Adrenal gland (tissue), 12 donors: ENCODE data around the gene GLRX. TPM values are rescaled to one million over a fixed set of nuclear protein-coding genes. Genes with fewer than 3 reads are reported as not detected.

Source experiments
- DNase-seq, 7 donors: peaks; one replicate each; pipeline ENCODE4 v3.0.0-alpha.2; 2019 to 2020
- H3K27ac ChIP-seq, 5 donors: fragments of 200-600 bp; sonication (generic) in 4 of 5; 1 replicate in 3 of 5; 2 replicates in 2 of 5; pipeline versions ENCODE4 v1.5.1 to v1.8.0; 2016 to 2020; ENCODE audit warnings: mild to moderate bottlenecking in 1 of 5
- H3K27me3 ChIP-seq: fragments of 200-600 bp; 2 replicates; pipeline ENCODE4 v1.8.0; 2021
- H3K36me3 ChIP-seq, 2 donors: fragments of 200-600 bp; replicated peaks in 1 of 2; 1 replicate in 1 of 2; 2 replicates in 1 of 2; pipeline versions ENCODE4 v1.5.1 to v1.8.0; 2018 to 2022
- H3K4me1 ChIP-seq, 2 donors: fragments of 200-600 bp; replicated peaks in 1 of 2; 1 replicate in 1 of 2; 2 replicates in 1 of 2; pipeline versions ENCODE4 v1.5.1 to v1.8.0; 2018 to 2021
- H3K4me3 ChIP-seq, 4 donors: fragments of 200-600 bp; sonication (generic) in 3 of 4; one replicate each; pipeline ENCODE4 v1.5.1; 2016 to 2018
- H3K9me3 ChIP-seq, 3 donors: fragments of 200-600 bp; sonication (generic) in 1 of 3; replicated peaks in 1 of 3; 1 replicate in 2 of 3; 2 replicates in 1 of 3; pipeline versions ENCODE4 v1.5.1 to v1.8.0; 2016 to 2021
- POLR2A ChIP-seq, 2 donors: fragments of 450-650 bp; IDR thresholded peaks; one replicate each; pipeline ENCODE4 v1.6.1; 2017; ENCODE audit warnings: antibody characterized with exemption in 2 of 2, mild to moderate bottlenecking in 2 of 2, moderate library complexity in 1 of 2
- WGBS, 4 donors: extraction: QIAGEN DNeasy Blood & Tissue Kit in 2 of 4; methylation state at CpG; one replicate each; pipeline versions ENCODE4 v1.1.5 to v1.1.7; 2013 to 2017; 5-methylcytosine and 5-hydroxymethylcytosine counted together
- intact Hi-C, 2 donors: fragments of 100-400 bp; cut with DNase I; formaldehyde crosslinking; loops; one replicate each; pipeline versions ENCODE4 v1.14.1 to v1.15.0; 2022 to 2023
- polyA plus RNA-seq, 3 donors: library from polyadenylated mRNA; stranded (reverse); fragments of 200-250 nt in 2 of 3; fragments of 350-450 nt in 1 of 3; fragmentation: Illumina TruSeq in 1 of 3; extraction: RNeasy Lipid Tissue Mini Kit (QIAGEN cat#74804) in 1 of 3; gene quantifications; one replicate each; pipeline ENCODE4 v1.2.3, GENCODE V29; 2013 to 2014
- total RNA-seq, 9 donors: library from RNA; depleted of rRNA in 4 of 9; stranded (reverse); fragments of >200 nt in 4 of 9; fragments of 120-200 nt in 1 of 9; fragmentation: NEBNext Ultra II Directional in 1 of 9; extraction: Animal tissue kit (Norgen Biotek cat#: 25700) in 1 of 9; gene quantifications; one replicate each; pipeline versions ENCODE4 v1.1.0 to v1.2.4, GENCODE V29; 2013 to 2023
- TF ChIP-seq, protein P1 (sequence below), 6 experiments: fragments of 450-650 bp in 4 of 6; fragments of 200-600 bp in 2 of 6; sonication (generic) in 1 of 6; IDR thresholded peaks; 1 replicate in 5 of 6; 2 replicates in 1 of 6; pipeline versions ENCODE4 v1.5.1 to v1.8.0; 2016 to 2021; ENCODE audit warnings: antibody characterized with exemption in 6 of 6, mild to moderate bottlenecking in 2 of 6, moderate library complexity in 1 of 6
- donor health status: healthy with polysubstance abuse.
- donor health status: Bipolar disorder and iron deficiency.
- donor health status: DM: yes; HTN: yes; CAD: no.
- donor health status: DM: no; HTN: no; CAD: no.
- donor health status: DM: no; HTN: no; CAD: no.
- donor health status: DM: yes; HTN: yes; CAD: no.

GLRX gene
- total and polyA plus RNA-seq, 12 donors = 55.7 to 279 (median 116) TPM

DNA sequence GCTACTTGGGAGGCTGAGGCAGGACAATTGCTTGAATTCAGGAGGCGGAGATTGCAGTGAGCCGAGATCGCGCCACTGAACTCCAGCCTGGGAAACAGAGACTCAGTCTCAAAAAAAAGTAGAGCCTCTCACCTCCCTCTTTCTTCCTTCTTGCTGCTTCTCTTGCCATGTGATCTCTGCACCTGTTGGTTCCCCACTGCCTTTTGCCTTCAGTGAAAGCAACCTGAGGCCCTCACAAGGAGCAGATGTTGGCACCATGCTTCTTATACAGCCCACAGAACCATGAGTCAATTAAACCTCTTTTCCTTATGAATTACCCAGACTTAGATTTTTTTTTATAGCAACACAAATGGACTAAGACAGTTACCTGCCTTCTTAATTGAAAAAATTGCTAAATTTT lies 45.6 kb upstream of the GLRX start:
- Histone ChIP-seq H3K4me1 (peaks cover 0 to 7% of the 10 kb centered on the region in 2 donors), H3K27ac (no peak overlapping the region), H3K9me3 (no peaks in the 10 kb centered on the region), H3K36me3 (no peaks in the 10 kb centered on the region), H3K27me3 (no peaks in the 10 kb centered on the region), H3K4me3 (no peak overlapping the region)
- TF ChIP-seq POLR2A (IDR thresholded peaks at IDR 0.05) = no peak
- TF ChIP-seq, protein P1, sequence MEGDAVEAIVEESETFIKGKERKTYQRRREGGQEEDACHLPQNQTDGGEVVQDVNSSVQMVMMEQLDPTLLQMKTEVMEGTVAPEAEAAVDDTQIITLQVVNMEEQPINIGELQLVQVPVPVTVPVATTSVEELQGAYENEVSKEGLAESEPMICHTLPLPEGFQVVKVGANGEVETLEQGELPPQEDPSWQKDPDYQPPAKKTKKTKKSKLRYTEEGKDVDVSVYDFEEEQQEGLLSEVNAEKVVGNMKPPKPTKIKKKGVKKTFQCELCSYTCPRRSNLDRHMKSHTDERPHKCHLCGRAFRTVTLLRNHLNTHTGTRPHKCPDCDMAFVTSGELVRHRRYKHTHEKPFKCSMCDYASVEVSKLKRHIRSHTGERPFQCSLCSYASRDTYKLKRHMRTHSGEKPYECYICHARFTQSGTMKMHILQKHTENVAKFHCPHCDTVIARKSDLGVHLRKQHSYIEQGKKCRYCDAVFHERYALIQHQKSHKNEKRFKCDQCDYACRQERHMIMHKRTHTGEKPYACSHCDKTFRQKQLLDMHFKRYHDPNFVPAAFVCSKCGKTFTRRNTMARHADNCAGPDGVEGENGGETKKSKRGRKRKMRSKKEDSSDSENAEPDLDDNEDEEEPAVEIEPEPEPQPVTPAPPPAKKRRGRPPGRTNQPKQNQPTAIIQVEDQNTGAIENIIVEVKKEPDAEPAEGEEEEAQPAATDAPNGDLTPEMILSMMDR (IDR thresholded peaks at IDR 0.05) = no peak
- intact Hi-C loops = no loop called here
- DNase-seq = no peak
- WGBS, 4 donors = 97 to 100% (median 99%) methylated on average over 4 of the region's 4 CpGs

DNA sequence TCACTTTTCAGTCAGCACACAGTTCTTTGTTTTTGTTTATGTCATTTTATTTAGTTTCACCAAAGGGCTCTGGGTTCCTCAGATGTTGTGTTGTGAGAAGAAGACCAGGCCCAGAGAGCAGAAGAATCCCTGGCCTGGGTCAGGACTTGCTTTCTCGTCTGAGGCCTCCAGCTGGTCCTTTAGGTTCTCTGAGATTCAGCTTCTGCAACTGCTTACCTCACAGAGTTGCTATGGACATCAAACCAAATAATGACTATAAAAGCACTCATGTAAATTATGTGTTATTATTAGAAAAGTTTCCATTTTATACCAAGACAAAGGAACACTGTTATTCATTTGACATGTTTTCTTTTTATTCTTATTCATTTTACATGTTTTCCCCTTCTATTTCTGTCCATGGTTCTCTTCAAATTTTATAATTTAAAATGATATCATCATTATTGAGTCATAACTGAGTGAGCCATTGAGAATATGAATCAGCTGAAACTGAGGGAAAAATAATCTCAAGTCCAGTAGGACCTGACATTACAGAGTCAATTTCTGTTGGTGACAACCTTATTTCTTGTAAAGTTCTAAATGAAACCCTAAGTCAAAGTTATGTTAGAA lies 44.0 kb upstream of the GLRX start:
- WGBS, 4 donors = 65 to 90% (median 80%) methylated on average over 1 of the region's 1 CpG

GRCh38 chr5:95864944-95865504 lies 42.5 kb upstream of the GLRX start:
- no peak overlapping the region for H3K27ac ChIP-seq
- no peak for DNase-seq
- no peak overlapping the region for H3K4me3 ChIP-seq
- no peaks in the 10 kb centered on the region for H3K9me3 ChIP-seq
- intact Hi-C loops = loop anchor here (5.0 kb wide), 1 partner anchor 472 kb away; no protein-coding TSS in a partner anchor
- H3K4me1 ChIP-seq = peaks cover 0 to 23% of the 10 kb centered on the region in 2 donors
- WGBS, 4 donors = 63 to 76% (median 69%) methylated on average over 6 of the region's 6 CpGs
- no peaks in the 10 kb centered on the region for H3K27me3 ChIP-seq
- no peaks in the 10 kb centered on the region for H3K36me3 ChIP-seq
- TF ChIP-seq, protein P1 (IDR thresholded peaks at IDR 0.05) = no peak
- TF ChIP-seq POLR2A (IDR thresholded peaks at IDR 0.05) = no peak

More for the DNA sequence above, 44.0 kb upstream of the GLRX start:
- peak overlapping the region in 1 of 5 donors; percentile 15 for H3K27ac ChIP-seq
- peaks cover 0 to 23% of the 10 kb centered on the region in 2 donors for H3K4me1 ChIP-seq
- no peak for TF ChIP-seq POLR2A (IDR thresholded peaks at IDR 0.05)
- TF ChIP-seq, protein P1 (IDR thresholded peaks at IDR 0.05) = no peak
- no peaks in the 10 kb centered on the region for H3K27me3 ChIP-seq
- intact Hi-C loops = no loop called here
- no peak overlapping the region for H3K4me3 ChIP-seq
- H3K9me3 ChIP-seq = no peaks in the 10 kb centered on the region
- DNase-seq = no peak
- H3K36me3 ChIP-seq = no peaks in the 10 kb centered on the region

DNA sequence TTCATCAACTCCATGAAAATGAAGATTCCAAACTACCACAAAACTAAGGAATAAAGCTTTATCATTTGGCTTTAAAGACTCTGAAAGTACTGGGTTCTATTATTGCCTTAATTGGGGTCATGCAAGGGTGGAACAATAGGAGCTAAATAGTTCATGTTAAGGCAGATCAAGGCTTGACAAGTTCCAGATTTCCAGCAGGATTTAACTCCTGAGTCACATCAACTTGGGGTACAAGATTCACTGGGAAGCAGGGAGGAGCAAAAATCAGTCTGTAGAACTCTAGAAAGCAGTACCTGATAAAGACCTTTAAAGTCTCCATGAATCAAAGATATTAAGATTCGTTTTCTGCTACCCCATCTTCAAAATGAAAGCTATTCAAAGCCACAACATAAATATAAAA lies 41.9 kb upstream of the GLRX start:
- no peaks in the 10 kb centered on the region for H3K9me3 ChIP-seq
- intact Hi-C loops = loop anchor here (5.0 kb wide), 1 partner anchor 473 kb away; no protein-coding TSS in a partner anchor
- H3K36me3 ChIP-seq = no peaks in the 10 kb centered on the region
- H3K4me1 ChIP-seq = peaks cover 0 to 25% of the 10 kb centered on the region in 2 donors
- no peak overlapping the region for H3K4me3 ChIP-seq
- H3K27ac ChIP-seq = no peak overlapping the region
- no peak for TF ChIP-seq POLR2A (IDR thresholded peaks at IDR 0.05)
- TF ChIP-seq, protein P1 (IDR thresholded peaks at IDR 0.05) = no peak
- no peaks in the 10 kb centered on the region for H3K27me3 ChIP-seq
- no peak for DNase-seq
- WGBS, 4 donors = 58 to 82% (median 76%) methylated on average over 1 of the region's 1 CpG
